IPS-15b (cell line): ENCODE data around the gene BBS1.
A peak's percentile ranks its signal among the peaks of the same experiment; 100 is the strongest.

Source experiments
- H3K27me3 ChIP-seq: one replicate; pipeline ENCODE4 v1.6.1; 2013; ENCODE audit warnings: low read length; ENCODE audit not compliant: control insufficient read depth, insufficient read depth
- H3K36me3 ChIP-seq: one replicate; pipeline ENCODE4 v1.6.1; 2013; ENCODE audit warnings: low read length; ENCODE audit not compliant: control insufficient read depth, insufficient read depth
- H3K4me1 ChIP-seq: one replicate; pipeline ENCODE4 v1.6.1; 2013; ENCODE audit warnings: mild to moderate bottlenecking, low read length; ENCODE audit not compliant: control insufficient read depth, insufficient read depth
- H3K4me3 ChIP-seq: one replicate; pipeline ENCODE4 v1.5.1; 2013; ENCODE audit warnings: low read depth, low read length
- H3K9ac ChIP-seq: one replicate; pipeline ENCODE4 v1.6.1; 2013; ENCODE audit warnings: low read depth, mild to moderate bottlenecking, low read length
- H3K9me3 ChIP-seq: one replicate; pipeline ENCODE4 v1.6.1; 2013; ENCODE audit warnings: mild to moderate bottlenecking, low read length; ENCODE audit not compliant: control insufficient read depth, insufficient read depth

Gene BBS1

DNA sequence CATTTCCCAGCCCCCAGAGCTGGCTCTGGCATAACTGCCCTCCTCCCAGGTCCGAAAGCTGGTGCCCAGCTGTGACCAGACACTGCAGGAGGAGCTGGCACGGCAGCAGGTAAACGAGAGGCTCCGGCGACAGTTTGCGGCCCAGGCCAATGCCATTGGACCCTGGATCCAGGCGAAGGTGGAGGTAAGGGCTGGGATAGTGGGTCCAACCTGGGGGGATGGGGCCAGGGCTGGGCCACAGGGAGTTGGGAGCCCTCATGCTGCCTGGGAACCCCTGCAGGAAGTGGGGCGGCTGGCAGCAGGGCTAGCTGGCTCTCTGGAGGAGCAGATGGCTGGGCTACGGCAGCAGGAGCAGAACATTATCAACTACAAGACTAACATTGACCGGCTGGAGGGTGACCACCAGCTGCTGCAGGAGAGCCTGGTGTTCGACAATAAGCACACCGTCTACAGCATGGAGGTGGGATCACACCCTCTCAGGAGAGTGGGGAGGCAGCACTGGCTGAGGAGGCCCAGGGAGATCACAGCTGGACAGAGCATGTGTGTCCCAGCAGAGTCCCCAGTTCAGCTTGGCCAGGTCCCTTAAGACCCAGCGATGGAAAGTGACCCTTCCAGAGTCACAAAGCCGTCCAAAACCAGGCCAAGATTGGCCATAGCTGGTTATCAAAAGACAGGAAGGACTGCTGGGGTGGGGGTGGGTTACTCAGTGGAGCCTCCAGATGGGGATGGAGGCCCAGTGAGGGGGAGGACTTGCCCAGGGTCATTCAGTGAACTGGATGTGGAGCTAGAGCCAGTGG, 50.9 kb downstream of the BBS1 start:
- H3K9me3 ChIP-seq: no peaks in the 10 kb centered on the region
- H3K4me1 ChIP-seq: no peaks in the 10 kb centered on the region
- no peak overlapping the region for H3K4me3 ChIP-seq
- no peaks in the 10 kb centered on the region for H3K27me3 ChIP-seq
- H3K36me3 ChIP-seq: peaks cover 44% of the 10 kb centered on the region
- no peak overlapping the region for H3K9ac ChIP-seq

DNA sequence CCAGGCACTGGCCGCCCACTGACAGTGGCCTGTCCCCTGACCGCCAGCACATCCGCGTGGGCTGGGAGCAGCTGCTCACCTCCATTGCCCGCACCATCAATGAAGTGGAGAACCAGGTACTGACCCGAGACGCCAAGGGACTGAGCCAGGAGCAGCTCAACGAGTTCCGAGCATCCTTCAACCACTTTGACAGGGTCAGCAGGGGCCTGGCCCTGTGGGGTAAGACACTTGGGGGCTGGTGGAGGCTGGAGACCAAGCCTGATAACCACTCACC, 51.5 kb downstream of the BBS1 start:
- no peaks in the 10 kb centered on the region for H3K9me3 ChIP-seq
- H3K9ac ChIP-seq: no peak overlapping the region
- no peaks in the 10 kb centered on the region for H3K4me1 ChIP-seq
- peaks cover 44% of the 10 kb centered on the region for H3K36me3 ChIP-seq
- no peak overlapping the region for H3K4me3 ChIP-seq
- no peaks in the 10 kb centered on the region for H3K27me3 ChIP-seq

DNA sequence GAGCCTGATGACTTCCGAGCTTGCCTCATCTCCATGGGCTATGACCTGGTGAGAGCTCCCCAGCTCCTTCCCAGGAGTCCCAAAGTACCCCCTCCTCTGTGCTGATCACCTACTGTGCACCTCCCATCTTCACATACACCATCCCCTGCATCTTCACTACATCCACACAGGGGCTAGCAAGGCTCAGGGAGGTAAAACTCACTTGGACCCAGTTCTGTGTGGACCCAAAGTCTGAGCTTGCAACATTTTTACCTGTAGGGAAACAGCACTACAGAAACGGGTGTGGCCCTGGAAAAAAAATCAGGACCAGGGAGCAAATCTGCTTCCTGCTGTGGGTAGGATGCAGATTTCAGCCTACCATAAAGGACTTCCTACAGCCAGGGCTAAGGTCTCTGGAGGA, 51.8 kb downstream of the BBS1 start:
- no peaks in the 10 kb centered on the region for H3K4me1 ChIP-seq
- H3K9ac ChIP-seq: no peak overlapping the region
- no peaks in the 10 kb centered on the region for H3K9me3 ChIP-seq
- no peak overlapping the region for H3K4me3 ChIP-seq
- no peaks in the 10 kb centered on the region for H3K27me3 ChIP-seq
- peaks cover 41% of the 10 kb centered on the region for H3K36me3 ChIP-seq

GRCh38 chr11:66562907-66563583, 52.6 kb downstream of the BBS1 start:
- Histone ChIP-seq H3K27me3 (no peaks in the 10 kb centered on the region), H3K36me3 (peaks cover 34% of the 10 kb centered on the region), H3K4me3 (no peak overlapping the region), H3K9ac (no peak overlapping the region), H3K4me1 (no peaks in the 10 kb centered on the region), H3K9me3 (no peaks in the 10 kb centered on the region)

DNA sequence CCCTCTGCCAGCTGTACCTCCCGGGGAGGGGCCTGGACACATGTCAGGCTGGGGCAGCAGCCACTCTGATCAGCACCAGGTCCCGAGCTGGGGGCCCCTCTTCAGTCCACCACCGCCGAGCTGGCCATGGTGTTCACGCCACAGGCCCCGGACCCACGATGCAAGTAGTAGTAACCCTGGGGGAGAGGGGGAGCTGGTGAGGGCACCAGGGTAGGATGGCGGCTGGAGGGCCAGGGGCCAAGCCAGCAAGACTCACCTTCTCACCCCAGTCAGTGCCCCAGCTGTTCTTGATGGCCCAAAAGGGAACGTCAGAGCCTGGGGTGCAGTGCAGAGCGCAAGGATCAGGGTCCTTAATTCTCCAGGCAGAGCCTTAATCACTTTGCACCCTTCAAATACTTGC, 53.4 kb downstream of the BBS1 start:
- Histone ChIP-seq H3K4me1 (no peaks in the 10 kb centered on the region), H3K4me3 (no peak overlapping the region), H3K36me3 (peaks cover 34% of the 10 kb centered on the region), H3K9ac (no peak overlapping the region), H3K9me3 (no peaks in the 10 kb centered on the region), H3K27me3 (no peaks in the 10 kb centered on the region)

DNA sequence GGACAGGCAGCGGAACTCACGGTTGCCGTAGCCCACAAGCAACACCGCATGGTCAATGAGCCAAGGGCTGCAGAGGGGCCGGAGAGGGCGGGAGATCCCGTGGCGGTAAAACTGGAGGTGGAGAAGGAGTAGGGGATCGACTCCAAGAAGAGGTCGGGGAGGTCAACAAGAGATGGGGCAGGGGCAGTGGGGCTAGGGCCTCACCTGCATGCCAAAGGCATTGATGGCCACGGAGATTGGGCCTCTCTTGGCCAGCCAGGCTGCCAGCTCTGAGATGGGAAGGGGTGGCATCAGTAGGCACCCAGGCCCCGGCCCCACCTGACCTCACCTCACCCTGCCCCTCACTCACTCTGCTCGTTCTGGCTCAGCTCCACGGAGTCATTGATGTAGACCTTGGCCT, 54.1 kb downstream of the BBS1 start:
- Histone ChIP-seq H3K4me1 (no peaks in the 10 kb centered on the region), H3K27me3 (no peaks in the 10 kb centered on the region), H3K9me3 (no peaks in the 10 kb centered on the region), H3K9ac (no peak overlapping the region), H3K4me3 (no peak overlapping the region), H3K36me3 (peaks cover 34% of the 10 kb centered on the region)

- no peaks in the 10 kb centered on the region for H3K9me3 ChIP-seq
- H3K9ac ChIP-seq: no peak overlapping the region
- peaks cover 33% of the 10 kb centered on the region for H3K36me3 ChIP-seq
- H3K4me1 ChIP-seq: no peaks in the 10 kb centered on the region
- H3K27me3 ChIP-seq: no peaks in the 10 kb centered on the region
- H3K4me3 ChIP-seq: no peak overlapping the region
Observed at GRCh38 chr11:66564984-66565383, 54.5 kb downstream of the BBS1 start.

DNA sequence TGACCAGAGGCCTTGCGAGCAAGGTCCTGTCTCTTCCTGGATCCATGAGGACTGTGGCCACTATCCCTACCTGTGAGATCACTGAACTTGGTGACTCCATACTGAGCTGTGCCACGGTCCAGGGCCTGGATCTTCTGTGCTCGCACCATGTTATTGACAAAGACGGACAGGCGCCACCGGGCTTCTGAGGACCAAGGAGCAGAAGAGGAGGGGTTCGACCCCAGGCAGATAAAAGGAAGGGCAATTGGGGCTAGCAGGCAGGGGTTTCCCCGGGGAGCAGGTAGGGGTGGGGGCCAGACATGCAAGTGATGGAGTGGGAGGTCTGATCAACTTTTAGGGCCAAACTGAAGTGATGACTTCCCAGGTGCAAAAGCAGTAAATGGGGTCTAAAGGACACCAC, 55.8 kb downstream of the BBS1 start:
- no peaks in the 10 kb centered on the region for H3K9me3 ChIP-seq
- H3K4me1 ChIP-seq: peaks cover 4% of the 10 kb centered on the region
- no peak overlapping the region for H3K4me3 ChIP-seq
- no peaks in the 10 kb centered on the region for H3K27me3 ChIP-seq
- H3K9ac ChIP-seq: no peak overlapping the region
- peaks cover 25% of the 10 kb centered on the region for H3K36me3 ChIP-seq

DNA sequence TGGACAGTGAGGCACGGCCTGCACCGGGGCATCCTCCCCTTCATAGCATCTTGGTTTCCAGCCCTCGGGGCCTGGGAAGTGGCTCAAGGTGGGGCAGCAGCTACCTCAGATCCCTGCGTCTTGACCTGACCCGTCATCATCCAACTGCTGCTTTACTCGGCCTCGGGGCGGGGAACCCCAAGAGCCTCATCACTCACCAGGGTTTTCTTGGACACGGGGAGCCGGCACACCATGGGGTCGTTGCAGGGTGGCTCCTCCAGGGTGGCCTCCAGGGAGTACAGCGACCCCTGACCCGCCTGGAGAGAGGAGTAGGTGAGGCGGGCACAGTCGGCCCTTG, 57.3 kb downstream of the BBS1 start:
- no peak overlapping the region for H3K9ac ChIP-seq

GRCh38 chr11:66568124-66568916, 57.9 kb downstream of the BBS1 start, which contains the start of gene CTSF:
Gene CTSF, minus strand, starts transcription at chr11:66568606. Its CDS starts 120 bp downstream, at chr11:66568486.
- Histone ChIP-seq H3K9ac (no peak within 1 kb of the TSS), H3K9me3 (no peaks in the 10 kb centered on the region), H3K27me3 (no peaks in the 10 kb centered on the region), H3K4me3 (peak within 1 kb of the TSS; percentile 22), H3K36me3 (peaks cover 10% of the 10 kb centered on the region), H3K4me1 (peaks cover 4% of the 10 kb centered on the region)

More for the DNA sequence above, 57.3 kb downstream of the BBS1 start:
- Histone ChIP-seq H3K36me3 (peaks cover 12% of the 10 kb centered on the region), H3K4me3 (no peak overlapping the region), H3K27me3 (no peaks in the 10 kb centered on the region), H3K4me1 (peaks cover 4% of the 10 kb centered on the region), H3K9me3 (no peaks in the 10 kb centered on the region)

DNA sequence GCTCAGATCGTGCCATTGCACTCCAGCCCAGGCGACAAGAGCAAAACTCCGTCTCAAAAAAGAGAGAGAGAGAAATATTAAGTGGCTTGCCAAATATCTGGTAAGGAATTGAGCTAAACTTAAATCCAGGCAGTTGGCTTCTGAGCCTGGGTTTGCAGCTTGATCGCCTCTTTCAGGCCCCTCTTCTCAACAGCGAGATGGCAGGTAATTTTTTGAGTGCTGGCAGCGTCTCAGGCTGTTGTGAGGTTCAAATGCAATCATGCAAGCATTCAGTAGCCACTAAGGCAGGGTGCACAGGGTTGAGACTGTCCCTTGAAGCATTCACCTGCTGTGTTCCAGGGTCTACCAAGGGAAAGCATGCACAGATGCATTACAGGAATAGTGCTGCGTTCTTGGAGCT, 58.6 kb downstream of the BBS1 start:
- peaks cover 3% of the 10 kb centered on the region for H3K36me3 ChIP-seq
- peaks cover 4% of the 10 kb centered on the region for H3K4me1 ChIP-seq
- no peak overlapping the region for H3K9ac ChIP-seq
- no peaks in the 10 kb centered on the region for H3K9me3 ChIP-seq
- no peak overlapping the region for H3K4me3 ChIP-seq
- H3K27me3 ChIP-seq: no peaks in the 10 kb centered on the region
